ENCODE measurements around the gene IGSF3. TPM values are rescaled to one million over a fixed set of nuclear protein-coding genes. Genes with fewer than 3 reads are reported as not detected.

IGSF3 gene
- total and polyA plus RNA-seq, 7 experiments from 2014 or later = 0.04 to 0.63 (median 0.16) TPM; not detected in 3

GRCh38 chr1:116587501-116588227 is 79.9 kb downstream of the IGSF3 start:
- no peak for DNase-seq
- no peaks in the 10 kb centered on the region for H3K4me1 ChIP-seq (ENCODE audit: control insufficient read depth in 2 of 2, insufficient read depth in 2 of 2, low read length in 2 of 2)
- H3K9me3 ChIP-seq (ENCODE audit: control insufficient read depth in 2 of 3, low read length in 3 of 3) = no peaks in the 10 kb centered on the region
- Mint-ChIP-seq H3K4me1 (peaks cover 0 to 14% (median 0%) of the 10 kb centered on the region in 7 donors), H3K9me3 (no peaks in the 10 kb centered on the region), H3K4me3 (no peak overlapping the region), H3K27ac (no peak overlapping the region), H3K36me3 (no peaks in the 10 kb centered on the region), H3K27me3 (no peaks in the 10 kb centered on the region)
- H3K4me3 ChIP-seq (ENCODE audit: low read length) = no peak overlapping the region
- ChIA-PET CTCF (no interaction called here), POLR2A (interaction anchor here (0.7 kb wide), 1 partner anchor 269 kb away, joined by 3 read pairs; no protein-coding TSS in a partner anchor)
- no peaks in the 10 kb centered on the region for H3K27me3 ChIP-seq (ENCODE audit: control insufficient read depth in 2 of 2, insufficient read depth in 2 of 2, low read length in 2 of 2)
- intact Hi-C loops (cut with micrococcal nuclease) = no loop called here
- no peaks in the 10 kb centered on the region for H3K36me3 ChIP-seq (ENCODE audit: control insufficient read depth in 2 of 3, insufficient read depth in 3 of 3, low read length in 3 of 3)
- no peak overlapping the region for H3K27ac ChIP-seq (ENCODE audit: low read depth, low read length)
- ATAC-seq = peak; percentile 36

DNA sequence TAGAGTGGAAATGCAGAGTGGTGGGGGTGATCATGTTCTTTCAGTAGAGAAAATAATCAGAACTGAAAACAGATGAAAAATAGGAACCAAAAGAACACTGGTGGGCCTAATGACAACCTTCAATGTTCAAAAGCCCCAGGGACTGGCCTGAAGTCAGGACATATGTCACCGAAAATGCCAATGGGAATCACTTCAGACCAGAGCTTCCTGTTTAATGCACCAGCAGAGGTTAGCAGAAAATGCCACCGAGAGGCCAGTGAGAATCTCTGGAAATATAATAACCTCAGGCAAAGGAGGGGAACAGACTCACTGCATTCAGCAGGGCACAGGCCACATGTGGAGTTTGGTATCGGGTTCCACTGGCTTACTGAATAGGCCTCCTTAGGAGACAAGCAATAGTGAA is 80.8 kb downstream of the IGSF3 start:
- Histone ChIP-seq H3K27me3 (ENCODE audit: control insufficient read depth in 2 of 2, insufficient read depth in 2 of 2, low read length in 2 of 2) (no peaks in the 10 kb centered on the region), H3K27ac (ENCODE audit: low read depth, low read length) (no peak overlapping the region), H3K4me1 (ENCODE audit: control insufficient read depth in 2 of 2, insufficient read depth in 2 of 2, low read length in 2 of 2) (no peaks in the 10 kb centered on the region), H3K9me3 (ENCODE audit: control insufficient read depth in 2 of 3, low read length in 3 of 3) (no peaks in the 10 kb centered on the region), H3K4me3 (ENCODE audit: low read length) (no peak overlapping the region), H3K36me3 (ENCODE audit: control insufficient read depth in 2 of 3, insufficient read depth in 3 of 3, low read length in 3 of 3) (no peaks in the 10 kb centered on the region)
- H3K27ac Mint-ChIP-seq = no peak overlapping the region
- intact Hi-C loops (cut with micrococcal nuclease) = no loop called here
- POLR2A ChIA-PET = no interaction called here
- H3K9me3 Mint-ChIP-seq = no peaks in the 10 kb centered on the region
- H3K4me3 Mint-ChIP-seq = no peak overlapping the region
- DNase-seq (no peak), ATAC-seq (no peak)
- no peaks in the 10 kb centered on the region for H3K27me3 Mint-ChIP-seq
- CTCF ChIA-PET = no interaction called here
- peaks cover 0 to 14% (median 0%) of the 10 kb centered on the region in 7 donors for H3K4me1 Mint-ChIP-seq
- no peaks in the 10 kb centered on the region for H3K36me3 Mint-ChIP-seq

DNA sequence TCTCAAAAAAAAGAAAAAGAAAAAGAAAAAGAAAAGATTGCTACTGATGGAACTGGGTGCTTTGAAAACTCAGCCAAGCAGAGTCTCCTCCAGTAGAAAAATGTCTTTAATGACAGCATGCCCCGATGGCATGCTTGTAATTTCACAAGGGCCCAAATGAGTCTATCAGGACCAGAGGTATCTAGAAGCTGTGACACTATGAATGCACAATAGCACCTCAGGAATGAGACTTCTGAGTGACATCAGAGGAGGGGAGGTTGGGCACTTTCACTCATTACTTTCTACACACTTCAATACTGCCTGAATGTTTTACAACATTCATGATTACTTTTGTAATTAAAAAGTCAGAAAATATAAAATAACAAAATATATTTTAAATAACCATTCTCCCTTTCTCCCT is 81.6 kb downstream of the IGSF3 start:
- no peak overlapping the region for H3K4me3 Mint-ChIP-seq
- H3K27ac ChIP-seq (ENCODE audit: low read depth, low read length) = no peak overlapping the region
- ATAC-seq (no peak), DNase-seq (no peak)
- H3K9me3 Mint-ChIP-seq = no peaks in the 10 kb centered on the region
- ChIA-PET CTCF (no interaction called here), POLR2A (no interaction called here)
- H3K4me3 ChIP-seq (ENCODE audit: low read length) = no peak overlapping the region
- no peaks in the 10 kb centered on the region for H3K4me1 ChIP-seq (ENCODE audit: control insufficient read depth in 2 of 2, insufficient read depth in 2 of 2, low read length in 2 of 2)
- no peaks in the 10 kb centered on the region for H3K36me3 ChIP-seq (ENCODE audit: control insufficient read depth in 2 of 3, insufficient read depth in 3 of 3, low read length in 3 of 3)
- H3K9me3 ChIP-seq (ENCODE audit: control insufficient read depth in 2 of 3, low read length in 3 of 3) = no peaks in the 10 kb centered on the region
- intact Hi-C loops (cut with micrococcal nuclease) = no loop called here
- no peak overlapping the region for H3K27ac Mint-ChIP-seq
- H3K4me1 Mint-ChIP-seq = peaks cover 0 to 14% (median 0%) of the 10 kb centered on the region in 7 donors
- H3K27me3 Mint-ChIP-seq = no peaks in the 10 kb centered on the region
- H3K27me3 ChIP-seq (ENCODE audit: control insufficient read depth in 2 of 2, insufficient read depth in 2 of 2, low read length in 2 of 2) = no peaks in the 10 kb centered on the region
- H3K36me3 Mint-ChIP-seq = no peaks in the 10 kb centered on the region

- no peaks in the 10 kb centered on the region for H3K4me1 ChIP-seq (ENCODE audit: control insufficient read depth in 2 of 2, insufficient read depth in 2 of 2, low read length in 2 of 2)
- intact Hi-C loops (cut with micrococcal nuclease) = no loop called here
- Mint-ChIP-seq H3K27me3 (peaks cover 0 to 8% (median 0%) of the 10 kb centered on the region in 5 donors), H3K9me3 (no peaks in the 10 kb centered on the region), H3K27ac (no peak overlapping the region), H3K36me3 (no peaks in the 10 kb centered on the region), H3K4me3 (no peak overlapping the region), H3K4me1 (no peaks in the 10 kb centered on the region)
- ChIA-PET POLR2A (no interaction called here), CTCF (no interaction called here)
- H3K4me3 ChIP-seq (ENCODE audit: low read length) = no peak overlapping the region
- no peak overlapping the region for H3K27ac ChIP-seq (ENCODE audit: low read depth, low read length)
- no peaks in the 10 kb centered on the region for H3K27me3 ChIP-seq (ENCODE audit: control insufficient read depth in 2 of 2, insufficient read depth in 2 of 2, low read length in 2 of 2)
- DNase-seq = no peak
- H3K9me3 ChIP-seq (ENCODE audit: control insufficient read depth in 2 of 3, low read length in 3 of 3) = no peaks in the 10 kb centered on the region
- no peak for ATAC-seq
- H3K36me3 ChIP-seq (ENCODE audit: control insufficient read depth in 2 of 3, insufficient read depth in 3 of 3, low read length in 3 of 3) = no peaks in the 10 kb centered on the region
These were observed 86.1 kb downstream of the IGSF3 start for GRCh38 chr1:116581323-116581885.

DNA sequence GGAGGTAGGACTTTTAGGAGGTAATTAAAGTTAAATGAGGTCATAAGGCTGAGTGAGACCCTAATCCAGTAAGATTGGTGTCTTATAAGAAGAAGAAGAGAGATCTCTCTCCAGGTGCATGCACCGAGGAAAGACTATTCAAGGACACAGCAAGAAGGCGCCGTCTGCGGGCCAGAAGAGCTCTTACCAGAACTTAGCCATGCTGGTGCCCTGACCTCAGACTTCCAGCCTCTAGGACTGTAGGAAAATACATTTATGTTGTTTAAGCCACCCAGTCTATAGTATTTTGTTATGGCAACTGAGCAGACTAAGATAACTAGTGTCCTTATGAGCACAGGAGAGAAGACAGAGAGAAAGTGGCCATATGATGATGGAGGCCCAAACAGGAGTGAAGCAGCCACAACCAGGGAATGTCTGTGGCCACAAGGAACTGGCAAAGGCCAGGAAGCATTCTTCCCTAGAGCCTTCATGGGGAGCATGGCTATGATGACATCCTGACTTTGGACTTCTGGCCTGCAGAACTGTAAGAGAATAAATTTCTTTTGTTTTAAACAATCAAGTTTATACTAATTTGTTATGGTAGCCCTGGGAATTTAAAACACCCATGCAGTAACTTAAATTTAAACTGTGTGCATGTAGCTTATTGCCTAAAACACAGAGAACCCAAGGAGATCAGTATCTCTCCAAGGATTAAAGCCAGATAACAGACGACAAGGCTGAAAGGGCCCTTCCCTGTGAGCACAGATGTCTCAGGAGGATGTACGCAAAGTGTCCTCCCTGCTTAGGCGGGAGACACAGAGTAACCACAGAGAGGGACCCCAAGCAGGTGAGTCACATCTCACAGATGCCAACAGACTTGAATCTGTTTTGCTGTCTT is 86.8 kb downstream of the IGSF3 start:
- H3K4me3 Mint-ChIP-seq = no peak overlapping the region
- DNase-seq (no peak), ATAC-seq (no peak)
- intact Hi-C loops (cut with micrococcal nuclease) = no loop called here
- no peaks in the 10 kb centered on the region for H3K36me3 ChIP-seq (ENCODE audit: control insufficient read depth in 2 of 3, insufficient read depth in 3 of 3, low read length in 3 of 3)
- no peak overlapping the region for H3K4me3 ChIP-seq (ENCODE audit: low read length)
- no peaks in the 10 kb centered on the region for H3K9me3 ChIP-seq (ENCODE audit: control insufficient read depth in 2 of 3, low read length in 3 of 3)
- H3K4me1 Mint-ChIP-seq = no peaks in the 10 kb centered on the region
- ChIA-PET CTCF (no interaction called here), POLR2A (no interaction called here)
- H3K4me1 ChIP-seq (ENCODE audit: control insufficient read depth in 2 of 2, insufficient read depth in 2 of 2, low read length in 2 of 2) = no peaks in the 10 kb centered on the region
- H3K27ac ChIP-seq (ENCODE audit: low read depth, low read length) = no peak overlapping the region
- H3K9me3 Mint-ChIP-seq = no peaks in the 10 kb centered on the region
- peaks cover 0 to 8% (median 0%) of the 10 kb centered on the region in 5 donors for H3K27me3 Mint-ChIP-seq
- no peaks in the 10 kb centered on the region for H3K27me3 ChIP-seq (ENCODE audit: control insufficient read depth in 2 of 2, insufficient read depth in 2 of 2, low read length in 2 of 2)
- no peak overlapping the region for H3K27ac Mint-ChIP-seq
- H3K36me3 Mint-ChIP-seq = no peaks in the 10 kb centered on the region

GRCh38 chr1:116579259-116579875 is 88.2 kb downstream of the IGSF3 start:
- no peaks in the 10 kb centered on the region for H3K36me3 Mint-ChIP-seq
- H3K4me3 Mint-ChIP-seq = no peak overlapping the region
- H3K27ac ChIP-seq (ENCODE audit: low read depth, low read length) = no peak overlapping the region
- H3K9me3 Mint-ChIP-seq = no peaks in the 10 kb centered on the region
- peaks cover 0 to 7% (median 0%) of the 10 kb centered on the region in 7 donors for H3K4me1 Mint-ChIP-seq
- intact Hi-C loops (cut with micrococcal nuclease) = no loop called here
- H3K27me3 ChIP-seq (ENCODE audit: control insufficient read depth in 2 of 2, insufficient read depth in 2 of 2, low read length in 2 of 2) = no peaks in the 10 kb centered on the region
- ATAC-seq (no peak), DNase-seq (no peak)
- H3K36me3 ChIP-seq (ENCODE audit: control insufficient read depth in 2 of 3, insufficient read depth in 3 of 3, low read length in 3 of 3) = no peaks in the 10 kb centered on the region
- H3K27ac Mint-ChIP-seq = peak overlapping the region in 1 of 9 donors; percentile 12
- ChIA-PET POLR2A (no interaction called here), CTCF (no interaction called here)
- no peaks in the 10 kb centered on the region for H3K9me3 ChIP-seq (ENCODE audit: control insufficient read depth in 2 of 3, low read length in 3 of 3)
- no peaks in the 10 kb centered on the region for H3K4me1 ChIP-seq (ENCODE audit: control insufficient read depth in 2 of 2, insufficient read depth in 2 of 2, low read length in 2 of 2)
- H3K27me3 Mint-ChIP-seq = peaks cover 0 to 8% (median 0%) of the 10 kb centered on the region in 5 donors
- no peak overlapping the region for H3K4me3 ChIP-seq (ENCODE audit: low read length)
